ENCODE data around the gene RNF111.

RNF111 gene

DNA sequence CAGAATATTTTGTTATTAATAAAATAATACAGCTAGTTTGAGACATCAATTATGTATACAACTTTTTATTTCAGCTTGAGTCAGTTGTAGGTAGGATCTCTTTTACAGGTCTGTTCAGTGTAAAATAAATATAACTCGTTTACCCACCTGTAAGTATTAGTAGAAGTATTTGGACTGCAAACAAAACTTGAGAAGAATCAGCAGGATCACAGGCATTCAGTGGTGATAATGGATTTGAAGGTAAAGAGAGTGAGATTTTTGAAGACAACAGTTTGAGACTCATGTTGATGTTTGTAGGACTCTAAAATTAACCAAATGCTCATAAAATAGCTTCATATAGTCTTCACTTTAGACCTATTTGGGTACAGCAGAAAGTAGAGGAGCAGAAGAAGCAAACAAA, 82.0 kb downstream of the RNF111 start:
- H3K4me3 ChIP-seq (ENCODE audit: low read length) = no peak overlapping the region
- H3K27me3 ChIP-seq (ENCODE audit: insufficient read depth, low read length) = no peaks in the 10 kb centered on the region
- no peaks in the 10 kb centered on the region for H3K4me1 ChIP-seq (ENCODE audit: insufficient read depth, low read length)
- H3K9ac ChIP-seq (ENCODE audit: low read depth, low read length) = no peak overlapping the region
- H3K9me3 ChIP-seq (ENCODE audit: insufficient read depth, low read depth, low read length) = no peaks in the 10 kb centered on the region; the same call in 1 of the 2 replicates
- H3K27ac ChIP-seq (ENCODE audit: low read length) = no peak overlapping the region
- H3K36me3 ChIP-seq (ENCODE audit: insufficient read depth, low read depth, low read length) = peaks cover 56% of the 10 kb centered on the region

GRCh38 chr15:59074607-59075006, 87.1 kb downstream of the RNF111 start:
- Histone ChIP-seq H3K27ac (ENCODE audit: low read length) (no peak overlapping the region), H3K4me1 (ENCODE audit: insufficient read depth, low read length) (no peaks in the 10 kb centered on the region; the same call in 1 of the 2 replicates), H3K27me3 (ENCODE audit: insufficient read depth, low read length) (no peaks in the 10 kb centered on the region), H3K36me3 (ENCODE audit: insufficient read depth, low read depth, low read length) (peaks cover 45% of the 10 kb centered on the region), H3K4me3 (ENCODE audit: low read length) (no peak overlapping the region), H3K9me3 (ENCODE audit: insufficient read depth, low read depth, low read length) (no peaks in the 10 kb centered on the region), H3K9ac (ENCODE audit: low read depth, low read length) (no peak overlapping the region)

- Histone ChIP-seq H3K36me3 (ENCODE audit: insufficient read depth, low read depth, low read length) (peaks cover 57% of the 10 kb centered on the region), H3K27me3 (ENCODE audit: insufficient read depth, low read length) (no peaks in the 10 kb centered on the region), H3K4me3 (ENCODE audit: low read length) (no peak overlapping the region), H3K9me3 (ENCODE audit: insufficient read depth, low read depth, low read length) (no peaks in the 10 kb centered on the region), H3K27ac (ENCODE audit: low read length) (no peak overlapping the region), H3K9ac (ENCODE audit: low read depth, low read length) (no peak overlapping the region), H3K4me1 (ENCODE audit: insufficient read depth, low read length) (no peaks in the 10 kb centered on the region)
Measured at GRCh38 chr15:59087731-59088130, 100.3 kb downstream of the RNF111 start.

DNA sequence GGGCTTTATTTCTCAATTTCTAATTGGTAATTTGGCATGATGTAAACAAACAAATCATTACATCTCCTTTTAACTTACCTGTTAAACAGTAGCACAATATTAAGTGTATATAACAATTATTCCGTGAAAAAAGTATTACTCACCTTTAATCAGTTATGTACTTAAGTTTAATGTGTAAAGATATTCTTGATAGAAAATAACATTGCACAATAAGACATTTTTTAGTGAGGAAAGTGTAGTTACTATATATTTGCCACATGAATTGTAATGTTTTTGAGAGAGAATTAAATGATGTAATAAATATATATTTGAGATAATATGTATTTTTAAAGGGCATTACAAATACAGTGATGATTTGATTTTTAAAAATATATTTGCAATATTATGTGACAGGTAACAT, 106.6 kb downstream of the RNF111 start:
- no peaks in the 10 kb centered on the region for H3K27me3 ChIP-seq (ENCODE audit: insufficient read depth, low read length)
- no peaks in the 10 kb centered on the region for H3K9me3 ChIP-seq (ENCODE audit: insufficient read depth, low read depth, low read length)
- no peaks in the 10 kb centered on the region for H3K4me1 ChIP-seq (ENCODE audit: insufficient read depth, low read length)
- no peak overlapping the region for H3K27ac ChIP-seq (ENCODE audit: low read length)
- H3K9ac ChIP-seq (ENCODE audit: low read depth, low read length) = no peak overlapping the region
- H3K4me3 ChIP-seq (ENCODE audit: low read length) = no peak overlapping the region
- H3K36me3 ChIP-seq (ENCODE audit: insufficient read depth, low read depth, low read length) = peaks cover 72% of the 10 kb centered on the region

DNA sequence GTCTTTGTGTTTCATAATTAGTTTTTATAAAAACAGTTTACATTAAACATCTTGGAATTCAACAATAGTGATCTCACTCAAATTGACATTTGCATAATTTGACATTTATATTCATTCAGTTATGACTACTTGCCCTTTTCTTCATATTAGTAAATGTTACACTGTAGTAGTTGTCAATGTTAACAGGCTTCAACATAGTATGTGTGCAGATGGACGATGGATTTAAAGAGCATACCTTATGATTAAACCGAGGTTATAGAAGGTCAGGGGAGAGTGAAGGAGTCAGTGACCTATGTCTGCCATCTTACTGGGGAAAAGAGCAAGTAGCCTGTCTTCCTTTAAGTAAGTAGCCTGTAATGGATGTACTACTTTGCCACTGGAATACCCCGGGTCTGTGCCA, 109.0 kb downstream of the RNF111 start:
- Histone ChIP-seq H3K36me3 (ENCODE audit: insufficient read depth, low read depth, low read length) (peaks cover 55% of the 10 kb centered on the region), H3K9me3 (ENCODE audit: insufficient read depth, low read depth, low read length) (no peaks in the 10 kb centered on the region), H3K27ac (ENCODE audit: low read length) (no peak overlapping the region), H3K4me1 (ENCODE audit: insufficient read depth, low read length) (no peaks in the 10 kb centered on the region), H3K27me3 (ENCODE audit: insufficient read depth, low read length) (no peaks in the 10 kb centered on the region), H3K9ac (ENCODE audit: low read depth, low read length) (no peak overlapping the region), H3K4me3 (ENCODE audit: low read length) (no peak overlapping the region)

DNA sequence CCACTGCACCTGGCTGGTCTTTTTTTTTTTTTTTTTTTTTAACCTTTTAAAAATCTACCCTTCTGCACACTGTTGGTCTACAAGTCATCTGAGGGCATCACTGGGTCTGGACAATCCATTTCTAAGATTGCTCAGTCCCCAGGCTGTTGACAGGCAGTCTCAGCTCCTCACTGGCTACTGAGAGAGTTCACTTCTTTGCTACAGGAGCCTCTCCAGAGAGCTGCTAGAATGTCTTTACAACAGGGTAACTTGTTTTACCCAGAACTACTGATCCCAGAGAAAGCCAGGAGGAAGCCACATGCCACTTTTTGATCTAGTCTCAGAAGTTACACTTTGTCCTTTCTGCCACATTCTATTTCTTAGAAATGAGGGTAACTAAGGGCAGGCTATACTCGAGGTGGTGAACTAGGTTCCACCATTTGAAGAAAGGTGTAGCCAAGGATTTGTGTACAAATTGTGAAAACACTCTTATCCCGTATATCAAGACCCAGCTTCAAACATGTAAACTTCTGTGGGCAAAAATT, 111.8 kb downstream of the RNF111 start:
- Histone ChIP-seq H3K9ac (ENCODE audit: low read depth, low read length) (no peak overlapping the region), H3K27me3 (ENCODE audit: insufficient read depth, low read length) (no peaks in the 10 kb centered on the region), H3K4me1 (ENCODE audit: insufficient read depth, low read length) (no peaks in the 10 kb centered on the region), H3K27ac (ENCODE audit: low read length) (no peak overlapping the region), H3K4me3 (ENCODE audit: low read length) (no peak overlapping the region), H3K9me3 (ENCODE audit: insufficient read depth, low read depth, low read length) (no peaks in the 10 kb centered on the region), H3K36me3 (ENCODE audit: insufficient read depth, low read depth, low read length) (peaks cover 27% of the 10 kb centered on the region)

GRCh38 chr15:59104602-59104911, 117.1 kb downstream of the RNF111 start:
- Histone ChIP-seq H3K4me1 (ENCODE audit: insufficient read depth, low read length) (peaks cover 5% of the 10 kb centered on the region; the same call in 1 of the 2 replicates), H3K4me3 (ENCODE audit: low read length) (peak overlapping the region; percentile 87), H3K36me3 (ENCODE audit: insufficient read depth, low read depth, low read length) (peaks cover 27% of the 10 kb centered on the region), H3K27me3 (ENCODE audit: insufficient read depth, low read length) (no peaks in the 10 kb centered on the region), H3K9ac (ENCODE audit: low read depth, low read length) (peak overlapping the region; percentile 94; the same call in 1 of the 2 replicates), H3K27ac (ENCODE audit: low read length) (no peak overlapping the region), H3K9me3 (ENCODE audit: insufficient read depth, low read depth, low read length) (no peaks in the 10 kb centered on the region)

- H3K27me3 ChIP-seq (ENCODE audit: insufficient read depth, low read length) = no peaks in the 10 kb centered on the region
- peaks cover 5% of the 10 kb centered on the region; the same call in 1 of the 2 replicates for H3K4me1 ChIP-seq (ENCODE audit: insufficient read depth, low read length)
- H3K4me3 ChIP-seq (ENCODE audit: low read length) = peak within 1 kb of the TSS; percentile 87
- peak within 1 kb of the TSS; percentile 94 for H3K9ac ChIP-seq (ENCODE audit: low read depth, low read length)
- H3K36me3 ChIP-seq (ENCODE audit: insufficient read depth, low read depth, low read length) = peaks cover 31% of the 10 kb centered on the region
- H3K9me3 ChIP-seq (ENCODE audit: insufficient read depth, low read depth, low read length) = no peaks in the 10 kb centered on the region
- peak within 1 kb of the TSS; percentile 73 for H3K27ac ChIP-seq (ENCODE audit: low read length)
Measured at GRCh38 chr15:59104912-59105732, 117.7 kb downstream of the RNF111 start, which contains the start of gene CCNB2. TSS of gene CCNB2 (plus strand) at chr15:59105146. CDS start at chr15:59105269, 123 bp downstream.

GRCh38 chr15:59105854-59106253, 118.4 kb downstream of the RNF111 start:
- H3K36me3 ChIP-seq (ENCODE audit: insufficient read depth, low read depth, low read length) = peaks cover 38% of the 10 kb centered on the region
- H3K9me3 ChIP-seq (ENCODE audit: insufficient read depth, low read depth, low read length) = no peaks in the 10 kb centered on the region
- H3K9ac ChIP-seq (ENCODE audit: low read depth, low read length) = peak overlapping the region; percentile 94; the same call in 1 of the 2 replicates
- peak overlapping the region; percentile 87 for H3K4me3 ChIP-seq (ENCODE audit: low read length)
- H3K4me1 ChIP-seq (ENCODE audit: insufficient read depth, low read length) = peaks cover 5% of the 10 kb centered on the region; the same call in 1 of the 2 replicates
- peak overlapping the region; percentile 73 for H3K27ac ChIP-seq (ENCODE audit: low read length)
- no peaks in the 10 kb centered on the region for H3K27me3 ChIP-seq (ENCODE audit: insufficient read depth, low read length)

GRCh38 chr15:59111251-59111650, 123.8 kb downstream of the RNF111 start:
- Histone ChIP-seq H3K4me3 (ENCODE audit: low read length) (no peak overlapping the region), H3K27me3 (ENCODE audit: insufficient read depth, low read length) (no peaks in the 10 kb centered on the region), H3K9me3 (ENCODE audit: insufficient read depth, low read depth, low read length) (no peaks in the 10 kb centered on the region), H3K9ac (ENCODE audit: low read depth, low read length) (no peak overlapping the region), H3K27ac (ENCODE audit: low read length) (no peak overlapping the region), H3K36me3 (ENCODE audit: insufficient read depth, low read depth, low read length) (peaks cover 86% of the 10 kb centered on the region), H3K4me1 (ENCODE audit: insufficient read depth, low read length) (peaks cover 1% of the 10 kb centered on the region; the same call in 1 of the 2 replicates)

GRCh38 chr15:59115047-59115446, 127.6 kb downstream of the RNF111 start:
- Histone ChIP-seq H3K27me3 (ENCODE audit: insufficient read depth, low read length) (no peaks in the 10 kb centered on the region), H3K9me3 (ENCODE audit: insufficient read depth, low read depth, low read length) (no peaks in the 10 kb centered on the region), H3K36me3 (ENCODE audit: insufficient read depth, low read depth, low read length) (peaks cover 94% of the 10 kb centered on the region), H3K9ac (ENCODE audit: low read depth, low read length) (no peak overlapping the region), H3K4me3 (ENCODE audit: low read length) (no peak overlapping the region), H3K27ac (ENCODE audit: low read length) (no peak overlapping the region), H3K4me1 (ENCODE audit: insufficient read depth, low read length) (no peaks in the 10 kb centered on the region)

- peaks cover 94% of the 10 kb centered on the region for H3K36me3 ChIP-seq (ENCODE audit: insufficient read depth, low read depth, low read length)
Measured at GRCh38 chr15:59116141-59116540, 128.7 kb downstream of the RNF111 start.

More at GRCh38 chr15:59116141-59116540, 128.7 kb downstream of the RNF111 start:
- Histone ChIP-seq H3K27ac (ENCODE audit: low read length) (no peak overlapping the region), H3K4me3 (ENCODE audit: low read length) (no peak overlapping the region), H3K27me3 (ENCODE audit: insufficient read depth, low read length) (no peaks in the 10 kb centered on the region), H3K9ac (ENCODE audit: low read depth, low read length) (no peak overlapping the region), H3K9me3 (ENCODE audit: insufficient read depth, low read depth, low read length) (no peaks in the 10 kb centered on the region), H3K4me1 (ENCODE audit: insufficient read depth, low read length) (no peaks in the 10 kb centered on the region)
